IMR-90 (cell line): ENCODE results near the gene ST6GALNAC5. TPM values are rescaled to one million over a fixed set of nuclear protein-coding genes. Genes with fewer than 3 reads are reported as not detected.

Experiments
- ATAC-seq: fragments of 200-7000 bp; cut with Tn5 transposase; 2 replicates; pipeline ENCODE4 v1.9.1; 2020; ENCODE audit warnings: low read depth, mild to moderate bottlenecking, moderate library complexity
- BruUV-seq: library from RNA; stranded (reverse); fragments of 400-500 nt; replicated peaks from 2 replicates; lab custom pipeline; 2021; lab: Mats Ljungman, UMichigan
- CTCF ChIA-PET: fragments of 300-600 bp; formaldehyde crosslinking; extraction: SDS; loops from one replicate; lab custom pipeline; 2021; ENCODE audit warnings: antibody characterized with exemption; lab: Yijun Ruan, JAX
- POLR2A ChIA-PET: fragments of 300-600 bp; sonication (Branson Sonifier 250); formaldehyde crosslinking; loops from one replicate; lab custom pipeline; 2022; ENCODE audit warnings: antibody characterized with exemption; ENCODE audit not compliant: unreplicated experiment; lab: Charles Lee
- DNase-seq: peaks from one replicate; pipeline ENCODE4 v3.0.0; 2013
- H2AFZ ChIP-seq: replicated peaks from 2 replicates; pipeline ENCODE3; 2013; ENCODE audit warnings: low read length, mild to moderate bottlenecking; ENCODE audit not compliant: poor library complexity
- H2AK5ac ChIP-seq: 2 replicates; pipeline ENCODE4 v1.6.1; 2013; ENCODE audit warnings: low read depth, low read length, inconsistent platforms
- H2AK9ac ChIP-seq: replicated peaks from 2 replicates; pipeline ENCODE3; 2013; ENCODE audit warnings: mild to moderate bottlenecking, low read depth, low read length, moderate library complexity; ENCODE audit not compliant: poor library complexity
- H2BK120ac ChIP-seq: 2 replicates; pipeline ENCODE4 v1.6.1; 2013; ENCODE audit warnings: low read depth, low read length, inconsistent platforms
- H2BK15ac ChIP-seq: 3 replicates; pipeline ENCODE4 v1.6.1; 2013; ENCODE audit warnings: low read depth, low read length, inconsistent platforms
- H2BK20ac ChIP-seq: 2 replicates; pipeline ENCODE4 v1.6.1; 2013; ENCODE audit warnings: low read depth, mild to moderate bottlenecking, inconsistent platforms, low read length, moderate library complexity
- H2BK5ac ChIP-seq: 2 replicates; pipeline ENCODE4 v1.6.1; 2013; ENCODE audit warnings: mild to moderate bottlenecking, low read depth, low read length, inconsistent platforms; ENCODE audit not compliant: poor library complexity, severe bottlenecking
- H3K14ac ChIP-seq: replicated peaks from 2 replicates; pipeline ENCODE4 v1.6.1; 2013; ENCODE audit warnings: low read depth, low read length, inconsistent platforms
- H3K18ac ChIP-seq: 2 replicates; pipeline ENCODE4 v1.6.1; 2013; ENCODE audit warnings: low read depth, low read length, control low read depth
- H3K23ac ChIP-seq: 2 replicates; pipeline ENCODE4 v1.6.1; 2013; ENCODE audit warnings: low read depth, low read length, inconsistent platforms
- H3K27ac ChIP-seq: 2 replicates; pipeline ENCODE4 v1.5.1; 2013; ENCODE audit warnings: mild to moderate bottlenecking, control low read depth, low read length; ENCODE audit not compliant: insufficient read depth
- H3K27me3 ChIP-seq: 2 replicates; pipeline ENCODE4 v1.6.1; 2013; ENCODE audit warnings: low read length; ENCODE audit not compliant: control insufficient read depth, insufficient read depth
- H3K36me3 ChIP-seq: 2 replicates; pipeline ENCODE4 v1.6.1; 2013; ENCODE audit warnings: low read length, mixed read lengths; ENCODE audit not compliant: control insufficient read depth, insufficient read depth
- H3K4ac ChIP-seq: 2 replicates; pipeline ENCODE4 v1.6.1; 2013; ENCODE audit warnings: low read depth, low read length, inconsistent platforms
- H3K4me1 ChIP-seq: 2 replicates; pipeline ENCODE4 v1.6.1; 2013; ENCODE audit warnings: low read length, mixed read lengths; ENCODE audit not compliant: control insufficient read depth, insufficient read depth
- H3K4me2 ChIP-seq: 2 replicates; pipeline ENCODE4 v1.6.1; 2013; ENCODE audit warnings: low read depth, mild to moderate bottlenecking, control low read depth, low read length, moderate library complexity
- H3K4me3 ChIP-seq: 2 replicates; pipeline ENCODE4 v1.5.1; 2013; ENCODE audit warnings: low read depth, mild to moderate bottlenecking, control low read depth, low read length, moderate library complexity; ENCODE audit not compliant: insufficient read depth
- H3K56ac ChIP-seq: 2 replicates; pipeline ENCODE4 v1.6.1; 2013; ENCODE audit warnings: low read length, inconsistent platforms; ENCODE audit not compliant: insufficient read depth; ENCODE audit errors: extremely low read depth
- H3K79me1 ChIP-seq, 2 experiments: 2 replicates each; pipeline ENCODE4 v1.6.1; 2013; ENCODE audit warnings: low read length in 2 of 2, inconsistent platforms in 1 of 2, low read depth in 1 of 2
- H3K9ac ChIP-seq: 2 replicates; pipeline ENCODE4 v1.6.1; 2013; ENCODE audit warnings: low read depth, low read length, control low read depth
- H3K9me1 ChIP-seq: 2 replicates; pipeline ENCODE4 v1.6.1; 2013; ENCODE audit warnings: low read length, inconsistent platforms; ENCODE audit not compliant: insufficient read depth
- H3K9me3 ChIP-seq: 2 replicates; pipeline ENCODE4 v1.6.1; 2013; ENCODE audit warnings: low read length; ENCODE audit not compliant: control insufficient read depth, insufficient read depth
- H4K20me1 ChIP-seq: 2 replicates; pipeline ENCODE4 v1.6.1; 2013; ENCODE audit warnings: low read length, inconsistent platforms; ENCODE audit not compliant: insufficient read depth
- H4K5ac ChIP-seq: 2 replicates; pipeline ENCODE4 v1.6.1; 2013; ENCODE audit warnings: mild to moderate bottlenecking, low read depth, low read length, control low read depth
- H4K8ac ChIP-seq, 2 experiments: 2 replicates each; pipeline ENCODE4 v1.6.1; 2013; ENCODE audit warnings: low read depth in 2 of 2, low read length in 2 of 2, control low read depth in 1 of 2, inconsistent platforms in 1 of 2
- H4K91ac ChIP-seq: 2 replicates; pipeline ENCODE4 v1.6.1; 2013; ENCODE audit warnings: low read depth, low read length, inconsistent platforms; ENCODE audit not compliant: insufficient read depth
- BHLHE40 ChIP-seq: fragments of 150-350 bp; IDR thresholded peaks from 2 replicates; pipeline ENCODE4 v1.6.1; 2016; ENCODE audit warnings: mild to moderate bottlenecking, low read depth, low read length
- CEBPB ChIP-seq: IDR thresholded peaks from 2 replicates; pipeline ENCODE4 v1.6.1; 2012; ENCODE audit warnings: low read depth, low read length, improper control_type of control experiment
- CHD1 ChIP-seq: IDR thresholded peaks from 2 replicates; pipeline ENCODE4 v1.6.1; 2012; ENCODE audit warnings: low read depth, low read length, improper control_type of control experiment
- CTCF ChIP-seq: conservative IDR thresholded peaks from 2 replicates; pipeline ENCODE4 v1.5.1; 2012; ENCODE audit warnings: mild to moderate bottlenecking, low read depth, low read length, improper control_type of control experiment
- ELK1 ChIP-seq: fragments of 150-350 bp; IDR thresholded peaks from 2 replicates; pipeline ENCODE4 v1.6.1; 2016; ENCODE audit warnings: low read depth, mild to moderate bottlenecking, low read length, moderate library complexity, borderline replicate concordance
- FOS ChIP-seq: fragments of 150-350 bp; IDR thresholded peaks from 2 replicates; pipeline ENCODE4 v1.6.1; 2016; ENCODE audit warnings: low read depth, low read length
- MAFK ChIP-seq: IDR thresholded peaks from 2 replicates; pipeline ENCODE4 v1.6.1; 2012; ENCODE audit warnings: low read depth, low read length, improper control_type of control experiment
- MAZ ChIP-seq: IDR thresholded peaks from 2 replicates; pipeline ENCODE4 v1.6.1; 2012; ENCODE audit warnings: low read depth, mild to moderate bottlenecking, low read length, improper control_type of control experiment, moderate library complexity, borderline replicate concordance
- MXI1 ChIP-seq: IDR thresholded peaks from 2 replicates; pipeline ENCODE4 v1.6.1; 2012; ENCODE audit warnings: low read depth, mild to moderate bottlenecking, low read length, moderate library complexity, borderline replicate concordance
- NFE2L2 ChIP-seq: fragments of 150-350 bp; IDR thresholded peaks from 2 replicates; pipeline ENCODE4 v1.6.1; 2016; ENCODE audit warnings: low read depth, mild to moderate bottlenecking, low read length
- POLR2A ChIP-seq: IDR thresholded peaks from 2 replicates; pipeline ENCODE4 v1.6.1; 2012; ENCODE audit warnings: mild to moderate bottlenecking, low read depth, low read length
- RAD21 ChIP-seq: IDR thresholded peaks from 2 replicates; pipeline ENCODE4 v1.6.1; 2012; ENCODE audit warnings: low read length, improper control_type of control experiment
- RCOR1 ChIP-seq: IDR thresholded peaks from 2 replicates; pipeline ENCODE4 v1.6.1; 2012; ENCODE audit warnings: mild to moderate bottlenecking, low read length, improper control_type of control experiment; ENCODE audit not compliant: insufficient replicate concordance
- RFX5 ChIP-seq: IDR thresholded peaks from 2 replicates; pipeline ENCODE4 v1.8.0; 2012; ENCODE audit warnings: low read depth, mild to moderate bottlenecking, low read length, moderate library complexity
- SMC3 ChIP-seq: fragments of 150-350 bp; IDR thresholded peaks from 2 replicates; pipeline ENCODE4 v1.6.1; 2016; ENCODE audit warnings: low read depth, mild to moderate bottlenecking, antibody characterized with exemption, low read length, moderate library complexity
- USF2 ChIP-seq: fragments of 150-350 bp; IDR thresholded peaks from 2 replicates; pipeline ENCODE4 v1.6.1; 2017; ENCODE audit warnings: mild to moderate bottlenecking, antibody characterized with exemption, low read length, low read depth
- WGBS, 2 experiments: methylation state at CpG; one replicate each; pipeline versions ENCODE4 v1.1.5 to v1.1.7; 2013; ENCODE audit warnings: missing lambda C conversion rate in 2 of 2; ENCODE audit not compliant: insufficient read length in 1 of 2; ENCODE audit errors: extremely low coverage in 2 of 2; 5-methylcytosine and 5-hydroxymethylcytosine counted together
- dilution Hi-C: fragments of 300-500 bp; cut with HindIII; formaldehyde crosslinking; loops from one replicate; pipeline ENCODE4 v1.14.3; 2018; ENCODE audit warnings: low sequenced_read_pairs; ENCODE audit not compliant: unreplicated experiment
- in situ Hi-C: fragments of 300-500 bp; cut with MboI; formaldehyde crosslinking; loops from 3 replicates; pipeline ENCODE4 v1.14.3; 2019; ENCODE audit warnings: low sequenced_read_pairs, inconsistent platforms, mixed read lengths
- intact Hi-C: fragments of 100-400 bp; cut with micrococcal nuclease; formaldehyde crosslinking; loops from 2 replicates; pipeline ENCODE4 v1.10.0; 2022
- polyA plus RNA-seq, 3 experiments: library from polyadenylated mRNA; depleted of rRNA; stranded (reverse); fragments of >200 nt; gene quantifications; 2 replicates each; pipeline ENCODE4 v1.2.3, GENCODE V29; 2012; ENCODE audit warnings: low replicate concordance in 1 of 3
- total RNA-seq: library from RNA; depleted of rRNA; stranded (reverse); fragments of >200 nt; gene quantifications from 2 replicates; pipeline ENCODE4 v1.2.3, GENCODE V29; 2012

ST6GALNAC5 gene
- total and polyA plus RNA-seq, 2 of the 4 experiments (the other 2 are of a cell fraction), result 3.4 to 4.0 TPM

- BruUV-seq, result no TSS peak
- no peak overlapping the region for H2AFZ ChIP-seq
Observed at GRCh38 chr1:77039739-77040138, 172.5 kb downstream of the ST6GALNAC5 start.

More at GRCh38 chr1:77039739-77040138, 172.5 kb downstream of the ST6GALNAC5 start:
- Histone ChIP-seq H3K14ac (peak overlapping the region; percentile 8; the same call in 1 of the 2 replicates), H3K18ac (no peak overlapping the region), H3K79me1 (no peaks in the 10 kb centered on the region), H2BK120ac (peak overlapping the region; percentile 86), H3K4me2 (no peak overlapping the region), H4K20me1 (no peaks in the 10 kb centered on the region), H4K91ac (peak overlapping the region; percentile 70; the same call in 1 of the 2 replicates), H2BK15ac (peak overlapping the region; percentile 52; the same call in 1 of the 3 replicates), H4K5ac (no peak overlapping the region), H3K56ac (no peak overlapping the region; the same call in 1 of the 2 replicates), H3K27me3 (no peaks in the 10 kb centered on the region), H2AK5ac (0 out of 2 replicates have a peak overlapping the region, but pooled peaks have one; percentile 54), H3K4ac (peak overlapping the region; percentile 51; the same call in 1 of the 2 replicates), H2BK20ac (peak overlapping the region; percentile 95), H3K4me3 (no peak overlapping the region), H3K9me1 (no peaks in the 10 kb centered on the region), H2BK5ac (peak overlapping the region; percentile 50), H2AK9ac (no peak overlapping the region), H4K8ac (0 out of 4 replicates have a peak overlapping the region, but pooled peaks of 1 of the 2 experiments have one; percentile 43), H3K9ac (no peak overlapping the region), H3K27ac (no peak overlapping the region), H3K23ac (peak overlapping the region; percentile 68; the same call in 1 of the 2 replicates), H3K4me1 (no peaks in the 10 kb centered on the region), H3K9me3 (no peaks in the 10 kb centered on the region), H3K36me3 (no peaks in the 10 kb centered on the region)
- intact Hi-C loops, result loop anchor here (10.0 kb wide), 2 partner anchors 175 to 705 kb away; partner anchors contain the start of gene ST6GALNAC5
- DNase-seq (peak; percentile 95), ATAC-seq (peak; percentile 97)
- dilution Hi-C loops, result no loop called here
- no peak for TF ChIP-seq SMC3
- no peak for TF ChIP-seq CTCF
- no peak for TF ChIP-seq MXI1
- peak; percentile 45 for TF ChIP-seq BHLHE40
- TF ChIP-seq MAFK, result no peak
- peak; percentile 94 for TF ChIP-seq CEBPB
- no peak for TF ChIP-seq RFX5
- TF ChIP-seq USF2, result no peak
- no peak for TF ChIP-seq RAD21
- no peak for TF ChIP-seq ELK1
- TF ChIP-seq MAZ, result no peak
- peak; percentile 92 for TF ChIP-seq FOS
- no peak for TF ChIP-seq CHD1
- TF ChIP-seq NFE2L2, result no peak
- peak; percentile 88 for TF ChIP-seq RCOR1
- no peak for TF ChIP-seq POLR2A
- CTCF ChIA-PET, result no interaction called here
- in situ Hi-C loops, result no loop called here
- POLR2A ChIA-PET, result no interaction called here
- no CpG with 5 or more reads among the region's 8 CpGs for WGBS, 2 experiments
